AG20443 (cell line): ENCODE results near the gene RAB11FIP4.

Source experiments
- DNase-seq: peaks from one replicate; pipeline ENCODE4 v3.0.0; 2012; ENCODE audit warnings: low spot score, mixed read lengths

RAB11FIP4 gene

DNA sequence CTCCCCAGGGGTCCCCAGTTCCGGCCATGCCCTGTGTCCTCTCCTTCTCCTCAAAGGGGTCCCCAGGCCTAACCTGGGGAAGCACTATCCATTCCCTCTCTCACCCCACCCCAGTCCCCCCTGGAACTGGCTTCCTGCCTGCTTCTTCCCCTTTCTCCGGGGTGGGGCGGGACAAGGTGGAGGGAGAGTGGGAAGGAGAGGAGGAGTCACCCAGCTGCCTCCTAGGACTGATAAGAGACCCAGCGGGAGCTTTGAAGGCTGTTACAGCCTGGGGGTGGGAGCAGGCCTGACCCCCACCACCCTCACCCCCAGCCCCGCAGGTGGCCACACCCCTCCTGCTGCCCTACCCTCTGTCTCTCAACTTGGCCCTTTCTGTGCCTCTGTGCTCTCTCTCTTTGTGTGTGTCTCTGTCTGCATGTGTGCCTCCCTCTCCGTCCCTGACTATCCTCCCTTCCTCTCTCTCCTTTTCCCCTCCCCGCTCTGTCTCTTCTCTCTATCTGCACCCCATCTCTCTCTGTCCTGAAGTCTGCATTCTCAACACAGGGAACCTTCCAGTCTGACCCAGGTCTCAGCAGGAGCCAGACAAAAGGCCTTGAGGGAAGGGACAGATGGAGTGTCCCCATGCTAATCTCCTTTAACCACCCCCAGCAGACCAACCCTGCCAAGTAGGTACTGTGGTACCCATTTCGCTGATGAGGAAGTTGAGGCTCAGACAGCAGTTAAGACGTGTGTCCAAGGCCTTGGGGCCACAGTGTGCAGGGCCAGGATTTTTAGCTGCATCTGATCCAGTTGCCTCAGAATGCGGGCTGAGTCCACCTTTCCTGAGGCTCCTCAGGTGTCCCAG lies 66.1 kb downstream of the RAB11FIP4 start:
- no peak for DNase-seq

- DNase-seq = no peak
Measured at GRCh38 chr17:31458829-31459228, 67.4 kb downstream of the RAB11FIP4 start.

GRCh38 chr17:31459716-31460115 lies 68.2 kb downstream of the RAB11FIP4 start:
- no peak for DNase-seq

GRCh38 chr17:31460226-31460721 lies 68.8 kb downstream of the RAB11FIP4 start:
- no peak for DNase-seq

- DNase-seq = no peak
Measured at GRCh38 chr17:31461227-31461810, 69.8 kb downstream of the RAB11FIP4 start.

- DNase-seq = no peak
Measured at GRCh38 chr17:31462261-31462660, 70.8 kb downstream of the RAB11FIP4 start.

GRCh38 chr17:31466096-31466760 lies 74.8 kb downstream of the RAB11FIP4 start:
- no peak for DNase-seq

DNA sequence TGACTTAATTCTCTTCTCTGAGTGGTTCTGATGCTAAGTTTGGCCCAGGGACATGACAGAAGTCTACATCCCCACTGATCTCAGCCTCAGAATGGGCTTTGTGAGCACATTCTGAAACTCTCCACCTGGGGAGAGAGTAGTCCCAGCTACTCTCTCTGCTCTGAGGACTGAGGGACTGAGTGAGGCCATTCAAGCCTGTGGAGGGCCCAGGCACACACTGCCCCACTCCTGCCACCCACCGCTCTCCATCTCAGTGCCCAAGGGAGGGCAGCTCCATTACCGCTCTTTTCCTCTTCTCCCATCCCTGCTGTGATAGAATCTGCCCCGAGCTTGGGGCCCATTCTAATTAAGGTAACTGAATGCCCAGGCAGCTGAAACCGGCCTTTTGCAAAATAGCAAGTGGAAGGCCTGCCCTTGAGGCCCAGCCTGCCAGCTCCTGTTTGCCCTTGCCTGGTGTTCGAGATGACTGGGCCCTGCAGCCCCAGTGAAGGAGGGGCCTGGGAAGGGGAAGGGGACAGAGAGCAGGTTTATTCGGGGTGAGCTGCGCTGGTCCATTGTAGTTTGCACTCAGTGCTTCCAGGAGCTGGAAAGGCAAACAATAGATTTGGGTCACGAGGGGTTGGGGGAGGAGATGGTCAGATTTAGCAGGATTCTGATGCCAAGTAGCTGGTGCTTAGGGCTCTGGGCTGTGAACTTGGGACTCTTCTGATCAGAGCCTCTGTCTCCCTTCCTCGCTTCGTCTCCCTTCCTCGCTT lies 76.2 kb downstream of the RAB11FIP4 start:
- DNase-seq = no peak

DNA sequence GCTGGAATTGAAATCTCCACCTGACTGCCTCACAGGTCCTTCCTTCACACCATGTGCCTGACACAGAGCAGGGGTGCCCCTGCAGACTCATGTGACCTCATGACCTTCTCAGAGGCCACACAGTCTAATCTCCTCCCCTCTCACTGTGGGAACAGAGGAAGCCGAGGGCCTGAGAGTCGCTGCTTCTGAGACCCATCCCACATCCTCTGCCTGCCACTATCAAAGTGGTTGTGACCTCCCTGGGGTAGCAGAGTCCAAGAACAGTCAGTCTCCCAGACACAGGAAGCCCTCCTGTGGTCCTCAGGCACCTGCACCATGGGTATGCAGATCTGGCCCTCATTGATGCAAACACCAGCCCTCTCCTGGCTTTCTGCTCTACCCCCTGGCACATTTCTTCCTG lies 78.5 kb downstream of the RAB11FIP4 start:
- no peak for DNase-seq

DNA sequence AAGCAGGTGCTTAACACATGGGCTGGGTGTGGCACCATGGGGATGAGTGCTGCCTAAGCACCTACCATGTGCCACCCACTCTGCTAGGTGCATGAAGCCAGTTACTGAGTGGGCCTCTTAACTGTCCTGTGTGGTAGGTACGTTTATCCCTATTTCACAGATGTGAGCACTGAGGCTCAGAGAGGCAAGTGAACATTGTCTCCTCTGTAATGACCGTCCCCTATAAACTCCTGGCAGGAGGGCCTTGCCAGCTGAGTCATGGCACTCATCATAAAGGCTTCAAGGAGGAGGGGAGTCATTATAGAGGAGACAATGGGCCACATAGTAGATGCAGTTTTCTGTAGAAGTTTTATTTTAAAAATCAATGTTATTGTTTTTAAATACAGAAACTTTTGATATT lies 79.1 kb downstream of the RAB11FIP4 start:
- no peak for DNase-seq

GRCh38 chr17:31472137-31472536 lies 80.7 kb downstream of the RAB11FIP4 start:
- no peak for DNase-seq

DNA sequence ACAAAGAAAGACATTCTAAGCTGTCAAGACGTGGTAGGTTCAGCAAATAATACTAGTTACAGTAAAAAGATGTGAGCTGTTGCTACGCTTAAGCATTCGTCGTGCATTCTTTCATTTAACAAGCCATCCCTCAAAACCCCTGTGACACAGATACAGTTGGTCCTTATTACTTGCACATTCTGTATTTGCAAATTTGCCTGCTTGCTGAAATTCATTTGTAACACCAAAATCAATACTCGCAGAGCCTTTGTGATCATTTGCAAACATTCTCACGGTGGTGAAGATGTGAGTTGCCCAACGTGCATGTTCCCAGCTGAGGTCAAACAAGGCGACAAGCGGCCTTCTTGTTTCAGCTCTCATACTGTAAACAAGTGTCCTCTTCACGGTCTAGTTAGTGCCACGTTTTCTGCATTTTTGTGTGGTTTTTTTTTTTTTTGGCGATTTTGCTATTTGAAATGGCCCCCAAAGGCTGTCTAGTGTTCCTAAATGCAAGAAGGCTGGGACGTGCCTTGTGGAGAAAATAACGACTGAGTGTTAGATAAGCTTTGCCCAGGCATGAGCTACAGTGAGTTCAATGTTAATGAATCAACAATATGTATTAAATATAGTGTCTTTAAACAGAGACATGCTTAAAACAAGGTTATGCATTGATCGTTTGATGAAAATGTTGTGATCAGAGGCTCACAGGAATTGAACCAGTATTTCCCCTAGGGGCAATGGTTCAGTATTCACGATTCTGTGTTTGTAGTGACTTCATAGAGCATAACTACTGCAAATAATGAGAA lies 84.1 kb downstream of the RAB11FIP4 start:
- DNase-seq = no peak

DNA sequence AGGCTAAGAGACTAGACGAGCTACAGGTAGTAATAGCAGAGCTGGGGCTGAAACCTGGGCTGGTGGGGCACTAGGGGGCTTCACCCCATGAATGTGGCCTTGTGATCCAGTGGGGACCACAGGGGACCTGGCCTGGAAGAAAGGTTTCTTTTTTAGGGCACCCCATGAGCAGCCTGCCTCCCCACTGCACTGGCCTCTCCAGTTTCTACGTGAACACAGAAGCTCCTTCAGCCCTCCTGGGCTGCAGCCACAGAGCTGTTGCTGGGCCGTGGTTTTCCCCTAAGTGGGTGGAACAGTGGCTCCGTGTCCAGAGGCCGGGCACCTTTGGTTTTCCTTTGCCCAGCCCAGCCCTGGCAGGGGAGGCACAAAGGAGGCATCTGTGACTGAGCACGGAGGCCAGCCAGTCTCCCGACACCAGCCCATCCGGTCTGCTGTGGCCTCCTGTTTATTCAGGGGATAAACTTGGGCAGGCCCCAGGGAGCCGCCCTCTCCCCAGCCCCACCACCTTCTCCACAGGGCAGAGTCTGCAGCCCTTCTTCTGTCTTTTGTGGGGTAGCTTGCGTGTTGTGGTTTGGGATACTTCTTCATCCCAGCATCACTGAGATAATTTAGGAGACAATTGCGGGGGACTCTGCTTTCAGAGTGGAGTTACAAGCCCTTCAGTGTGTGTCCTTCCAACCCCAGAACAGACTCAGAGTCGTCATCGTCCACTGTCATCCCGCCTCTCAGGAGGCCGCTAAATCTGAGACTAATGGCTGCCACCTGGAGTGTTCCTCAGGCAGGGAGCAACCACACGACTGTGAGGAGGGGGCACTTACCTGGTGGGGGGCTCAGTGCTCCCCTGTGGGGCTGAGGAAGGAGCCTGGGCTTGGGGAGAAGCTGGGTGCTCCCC lies 85.3 kb downstream of the RAB11FIP4 start:
- DNase-seq = no peak

DNA sequence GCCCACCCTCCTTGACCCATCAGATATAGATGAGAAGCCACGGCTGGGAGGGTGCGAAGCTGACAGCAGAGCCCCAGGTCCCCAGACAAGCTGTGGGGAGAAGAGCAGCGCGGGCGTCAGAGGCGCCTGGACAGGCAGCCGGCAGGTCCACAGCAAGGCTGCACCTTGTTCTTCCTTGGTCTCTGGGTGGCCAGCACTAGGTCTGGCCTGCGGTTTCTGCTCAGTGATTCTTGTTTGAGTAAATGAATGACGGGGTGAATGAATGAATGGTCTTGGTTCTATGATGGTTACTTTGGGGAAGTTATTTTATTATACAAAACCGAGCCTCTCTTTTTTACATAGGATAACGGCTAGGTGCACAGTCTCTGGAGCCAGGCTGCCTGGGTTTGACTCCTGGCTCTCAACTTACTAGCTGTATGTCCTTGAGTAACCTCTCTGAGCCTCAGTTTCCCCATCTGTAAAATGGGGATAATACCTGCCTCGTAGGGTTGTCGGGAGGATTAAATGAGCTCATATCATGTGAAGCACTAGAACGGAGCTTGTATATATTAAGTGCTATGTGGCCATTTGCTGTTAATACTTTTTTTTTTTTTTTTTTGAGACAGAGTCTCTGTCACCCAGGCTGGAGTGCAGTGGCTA lies 86.1 kb downstream of the RAB11FIP4 start:
- DNase-seq = no peak

DNA sequence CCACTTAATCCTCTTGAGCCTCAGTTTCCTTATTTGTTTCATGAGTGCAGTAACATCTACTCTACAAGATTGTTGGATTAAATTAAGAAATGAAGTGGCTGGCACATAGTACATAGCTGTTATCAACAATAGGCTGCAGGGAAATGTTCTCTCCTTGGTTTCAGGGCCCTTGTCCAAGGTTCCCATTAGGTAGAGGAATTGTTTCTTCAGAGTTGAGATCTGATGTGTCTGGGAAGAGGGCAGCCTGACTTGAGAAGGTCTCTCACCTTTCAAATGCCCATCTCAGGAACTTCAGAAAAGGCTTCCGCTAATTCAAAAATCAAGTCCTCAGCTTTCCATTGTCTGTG lies 87.6 kb downstream of the RAB11FIP4 start:
- no peak for DNase-seq

DNA sequence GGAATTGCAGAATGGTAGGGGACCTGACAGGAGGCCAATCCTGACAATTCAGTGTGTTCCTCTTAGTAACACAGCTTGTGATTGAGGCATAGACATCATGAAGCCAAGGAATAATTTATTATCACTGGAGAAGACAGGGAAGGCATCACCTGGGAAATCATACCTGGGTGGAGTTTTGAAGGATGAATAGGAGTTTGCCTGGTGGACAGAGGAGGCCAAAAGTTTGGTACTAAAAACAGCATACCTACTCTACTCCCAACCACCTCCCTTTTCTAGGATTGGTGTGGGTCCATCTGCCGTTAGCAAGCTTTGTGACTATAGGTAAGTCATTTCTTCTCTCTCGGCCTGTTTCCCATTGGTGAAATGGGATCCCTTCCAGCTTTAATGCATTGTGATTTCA lies 88.0 kb downstream of the RAB11FIP4 start:
- DNase-seq = no peak

GRCh38 chr17:31480067-31480466 lies 88.6 kb downstream of the RAB11FIP4 start:
- no peak for DNase-seq

DNA sequence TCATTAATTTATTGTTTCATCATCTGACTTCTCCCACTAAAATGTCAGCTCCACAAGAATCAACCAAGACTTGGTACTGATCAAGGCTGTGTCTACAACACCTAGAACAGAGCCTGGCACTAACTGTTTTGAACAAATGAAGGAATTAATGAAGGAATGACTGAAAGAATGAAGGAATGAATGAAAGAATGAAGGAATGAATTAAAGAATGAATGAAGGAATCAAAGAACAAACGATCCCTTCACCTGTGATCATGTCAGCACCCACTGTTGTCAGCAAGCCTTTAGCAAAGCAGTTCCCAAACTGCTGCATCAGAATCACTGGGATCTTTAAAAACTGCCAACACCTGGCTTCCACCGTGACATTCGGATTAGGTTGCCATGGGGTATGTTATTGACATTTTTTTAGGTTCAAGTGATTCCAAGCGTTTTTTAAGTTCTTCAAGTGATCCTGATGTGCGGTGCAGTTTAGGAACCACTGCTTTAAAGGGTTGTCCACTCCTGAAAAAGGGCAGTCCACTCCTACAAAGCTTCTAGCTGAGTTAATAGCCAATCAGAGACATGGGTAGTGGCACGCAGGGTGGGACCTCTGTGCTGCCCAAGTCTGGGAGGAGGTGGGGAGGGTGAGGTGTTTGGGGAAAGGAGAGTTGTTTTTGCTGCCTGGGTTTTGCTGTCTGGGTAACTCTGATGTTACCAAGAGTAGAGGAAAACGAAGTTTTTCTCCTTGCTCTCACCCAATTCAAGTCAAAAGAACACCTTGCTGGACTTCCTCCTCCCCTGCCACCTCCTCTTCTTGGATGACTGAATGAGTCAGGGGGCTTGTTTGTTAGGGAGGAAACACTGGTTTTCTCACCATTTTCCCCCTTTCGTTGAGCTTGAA lies 89.7 kb downstream of the RAB11FIP4 start:
- no peak for DNase-seq

DNA sequence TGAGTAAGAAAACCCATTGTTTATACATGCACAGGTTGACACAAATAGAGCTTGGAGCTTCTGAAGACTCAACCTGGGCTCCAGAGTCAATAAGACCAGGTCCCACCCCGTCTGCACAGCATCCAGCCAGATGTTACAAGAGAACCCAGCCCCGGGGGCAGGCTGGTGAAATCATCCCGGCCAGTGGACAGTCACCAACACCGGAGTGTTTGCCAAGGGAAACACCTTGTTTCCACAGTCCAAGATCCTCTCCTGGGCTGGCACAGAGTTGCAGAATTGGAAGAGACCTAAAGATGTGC lies 90.3 kb downstream of the RAB11FIP4 start:
- no peak for DNase-seq
